ENCODE results near the gene OR1F1. TPM values are rescaled to one million over a fixed set of nuclear protein-coding genes. Genes with fewer than 3 reads are reported as not detected.
A peak's percentile ranks its signal among the peaks of the same experiment; 100 is the strongest.
"Not testable (repeated sequence)": the region's sequence is repeated elsewhere in the genome, so short reads cannot be mapped to it uniquely, and the experiment has no call there.

Gene OR1F1
- total RNA-seq, 2 donors from 2014 or later: not detected

GRCh38 chr16:3180445-3180878 is 7.5 kb upstream of the OR1F1 start:
- H3K36me3 ChIP-seq (replicated peaks in 1 of 2; ENCODE audit: insufficient read depth in 1 of 2, low read depth in 2 of 2): no peaks in the 10 kb centered on the region
- no peak overlapping the region for H3K4me3 ChIP-seq
- TF ChIP-seq POLR2A (IDR thresholded peaks at IDR 0.05) (no peak), CTCF (IDR thresholded peaks at IDR 0.05) (no peak)
- intact Hi-C loops (cut with DNase I): no loop called here
- H3K27me3 ChIP-seq: peaks cover 0 to 45% of the 10 kb centered on the region in 2 donors
- H3K27ac ChIP-seq: no peak overlapping the region
- 14 to 21% methylated on average over 21 of the region's 21 CpGs for WGBS, 2 donors
- H3K4me1 ChIP-seq: peaks cover 16% of the 10 kb centered on the region
- ATAC-seq (no peak), DNase-seq (no peak)
- H3K9me3 ChIP-seq: no peaks in the 10 kb centered on the region

GRCh38 chr16:3182293-3182607 is 5.8 kb upstream of the OR1F1 start:
- DNase-seq; H3K36me3 ChIP-seq (replicated peaks in 1 of 2; ENCODE audit: insufficient read depth in 1 of 2, low read depth in 2 of 2); H3K27ac ChIP-seq; H3K9me3 ChIP-seq; H3K4me3 ChIP-seq; intact Hi-C loops (cut with DNase I); ATAC-seq: not testable (repeated sequence)
- Histone ChIP-seq H3K27me3 (peaks cover 0 to 38% of the 10 kb centered on the region in 2 donors), H3K4me1 (peaks cover 16% of the 10 kb centered on the region)
- 26 to 29% methylated on average over 8 of the region's 8 CpGs for WGBS, 2 donors

- ATAC-seq (peak; percentile 52), DNase-seq (peak; percentile 37 to 50 (median 46))
- Histone ChIP-seq H3K9me3 (no peaks in the 10 kb centered on the region), H3K4me1 (peaks cover 16% of the 10 kb centered on the region), H3K27me3 (peaks cover 0 to 40% of the 10 kb centered on the region in 2 donors), H3K4me3 (no peak overlapping the region), H3K36me3 (replicated peaks in 1 of 2; ENCODE audit: insufficient read depth in 1 of 2, low read depth in 2 of 2) (no peaks in the 10 kb centered on the region), H3K27ac (no peak overlapping the region)
- TF ChIP-seq CTCF (IDR thresholded peaks at IDR 0.05) (peak in 5 of 7 experiments; percentile 24 to 50 (median 44)), POLR2A (IDR thresholded peaks at IDR 0.05) (no peak)
- intact Hi-C loops (cut with DNase I): no loop called here
- WGBS, 2 donors: 1 to 4% methylated on average over 10 to 52 of the region's 72 CpGs
Observed at GRCh38 chr16:3182608-3183444, 5.2 kb upstream of the OR1F1 start.

GRCh38 chr16:3183445-3184139 is 4.4 kb upstream of the OR1F1 start:
- 5 to 14% methylated on average over 31 to 42 of the region's 42 CpGs for WGBS, 2 donors
- TF ChIP-seq CTCF (IDR thresholded peaks at IDR 0.05): no peak
- TF ChIP-seq POLR2A (IDR thresholded peaks at IDR 0.05): no peak
- Histone ChIP-seq H3K27me3 (peaks cover 1 to 46% of the 10 kb centered on the region in 2 donors), H3K4me3 (no peak overlapping the region), H3K4me1 (peaks cover 22% of the 10 kb centered on the region), H3K36me3 (replicated peaks in 1 of 2; ENCODE audit: insufficient read depth in 1 of 2, low read depth in 2 of 2) (no peaks in the 10 kb centered on the region), H3K9me3 (no peaks in the 10 kb centered on the region), H3K27ac (no peak overlapping the region)
- ATAC-seq (no peak), DNase-seq (no peak)
- intact Hi-C loops (cut with DNase I): no loop called here

GRCh38 chr16:3186946-3187690 is 886 bp upstream of the OR1F1 start:
- H3K4me3 ChIP-seq: no peak overlapping the region
- 53 to 74% methylated on average over 22 to 23 of the region's 23 CpGs for WGBS, 2 donors
- no peak overlapping the region for H3K27ac ChIP-seq
- peaks cover 32% of the 10 kb centered on the region for H3K4me1 ChIP-seq
- H3K9me3 ChIP-seq: no peaks in the 10 kb centered on the region
- DNase-seq (no peak), ATAC-seq (no peak)
- peaks cover 4 to 62% of the 10 kb centered on the region in 2 donors for H3K27me3 ChIP-seq
- TF ChIP-seq CTCF (IDR thresholded peaks at IDR 0.05) (no peak), POLR2A (IDR thresholded peaks at IDR 0.05) (no peak)
- intact Hi-C loops (cut with DNase I): no loop called here
- H3K36me3 ChIP-seq (replicated peaks in 1 of 2; ENCODE audit: insufficient read depth in 1 of 2, low read depth in 2 of 2): no peaks in the 10 kb centered on the region
